Prostate gland (tissue), 2 donors: ENCODE measurements around the gene NFAM1.

Experiments
- CTCF ChIP-seq, 4 experiments: fragments of 200-600 bp in 2 of 4; fragments of 450-650 bp in 2 of 4; sonication (generic) in 2 of 4; IDR thresholded peaks; 1 replicate in 3 of 4; 2 replicates in 1 of 4; pipeline ENCODE4 v1.5.1; 2016 to 2019; ENCODE audit warnings: antibody characterized with exemption in 4 of 4, mild to moderate bottlenecking in 2 of 4, moderate library complexity in 2 of 4
- POLR2A ChIP-seq: fragments of 450-650 bp; IDR thresholded peaks from one replicate; pipeline ENCODE4 v1.6.1; 2016; ENCODE audit warnings: antibody characterized with exemption, mild to moderate bottlenecking
- POLR2AphosphoS5 ChIP-seq: sonication (generic); formaldehyde crosslinking; IDR thresholded peaks from one replicate; pipeline ENCODE4 v1.6.1; 2017; ENCODE audit warnings: antibody characterized with exemption

GRCh38 chr22:42353883-42354727 is 78.1 kb downstream of the NFAM1 start:
- TF ChIP-seq POLR2AphosphoS5 (no peak), CTCF (IDR thresholded peaks at IDR 0.05) (no peak), POLR2A (no peak)
